Gastrocnemius medialis (tissue), 4 donors: Measurements from ENCODE around the gene VASH1.

Source experiments
- POLR2A ChIP-seq, 2 donors: fragments of 450-650 bp; IDR thresholded peaks; one replicate each; pipeline ENCODE4 v1.6.1; 2017; ENCODE audit warnings: antibody characterized with exemption in 2 of 2, mild to moderate bottlenecking in 2 of 2, moderate library complexity in 2 of 2
- TF ChIP-seq, protein P1 (sequence below), 5 experiments: fragments of 450-650 bp in 3 of 5; fragments of 200-600 bp in 2 of 5; sonication (generic) in 2 of 5; IDR thresholded peaks in 4 of 5; conservative IDR thresholded peaks in 1 of 5; 1 replicate in 4 of 5; 2 replicates in 1 of 5; pipeline ENCODE4 v1.5.1; 2016 to 2019; ENCODE audit warnings: antibody characterized with exemption in 5 of 5, mild to moderate bottlenecking in 3 of 5, moderate library complexity in 3 of 5

DNA sequence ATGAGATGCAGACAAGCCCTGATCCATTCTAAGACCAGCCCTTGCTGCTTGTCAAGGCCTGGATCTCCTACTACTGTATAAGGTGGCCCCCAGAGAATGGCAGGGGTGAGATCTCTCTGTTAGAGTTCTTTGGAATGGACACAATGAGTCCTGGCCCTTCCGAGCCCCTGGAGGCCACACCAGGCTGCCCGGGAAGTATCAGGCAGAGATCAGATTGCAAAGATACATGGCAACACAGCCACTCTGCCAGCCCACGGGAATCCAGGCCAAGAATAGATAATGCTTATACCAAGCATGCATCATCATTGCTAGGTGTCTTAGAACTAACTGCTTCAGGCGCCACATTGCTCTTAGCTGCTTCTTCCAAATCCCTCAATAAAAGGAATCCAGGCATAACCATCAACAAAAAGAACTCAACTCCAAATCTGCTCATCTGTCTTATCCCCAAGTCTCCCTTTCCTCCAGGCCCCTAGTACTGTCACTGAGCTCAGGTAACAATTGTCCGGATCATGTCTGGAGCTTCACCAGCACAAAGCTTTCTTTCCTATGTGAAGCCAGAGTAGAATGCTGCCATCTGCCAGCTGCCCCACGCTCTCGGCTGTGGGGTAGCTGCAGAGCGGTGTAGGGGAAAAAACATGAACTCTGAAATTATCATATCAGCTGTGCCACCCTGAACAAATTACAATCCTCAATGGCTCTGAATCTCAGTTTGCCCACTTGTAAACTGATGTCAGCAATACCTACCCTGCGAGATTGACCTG lies 5.5 kb upstream of the VASH1 start:
- TF ChIP-seq, protein P1, sequence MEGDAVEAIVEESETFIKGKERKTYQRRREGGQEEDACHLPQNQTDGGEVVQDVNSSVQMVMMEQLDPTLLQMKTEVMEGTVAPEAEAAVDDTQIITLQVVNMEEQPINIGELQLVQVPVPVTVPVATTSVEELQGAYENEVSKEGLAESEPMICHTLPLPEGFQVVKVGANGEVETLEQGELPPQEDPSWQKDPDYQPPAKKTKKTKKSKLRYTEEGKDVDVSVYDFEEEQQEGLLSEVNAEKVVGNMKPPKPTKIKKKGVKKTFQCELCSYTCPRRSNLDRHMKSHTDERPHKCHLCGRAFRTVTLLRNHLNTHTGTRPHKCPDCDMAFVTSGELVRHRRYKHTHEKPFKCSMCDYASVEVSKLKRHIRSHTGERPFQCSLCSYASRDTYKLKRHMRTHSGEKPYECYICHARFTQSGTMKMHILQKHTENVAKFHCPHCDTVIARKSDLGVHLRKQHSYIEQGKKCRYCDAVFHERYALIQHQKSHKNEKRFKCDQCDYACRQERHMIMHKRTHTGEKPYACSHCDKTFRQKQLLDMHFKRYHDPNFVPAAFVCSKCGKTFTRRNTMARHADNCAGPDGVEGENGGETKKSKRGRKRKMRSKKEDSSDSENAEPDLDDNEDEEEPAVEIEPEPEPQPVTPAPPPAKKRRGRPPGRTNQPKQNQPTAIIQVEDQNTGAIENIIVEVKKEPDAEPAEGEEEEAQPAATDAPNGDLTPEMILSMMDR (IDR thresholded peaks at IDR 0.05 in 4 of 5, conservative IDR thresholded peaks at IDR 0.05 in 1 of 5): no peak
- TF ChIP-seq POLR2A (IDR thresholded peaks at IDR 0.05): no peak
